SU-DHL-6 (cell line): Measurements from ENCODE around the gene TRIM10.

ENCODE experiments used
- H2AFZ ChIP-seq: fragments of 200-600 bp; sonication (generic); 2 replicates; pipeline ENCODE4 v1.6.1; 2014; ENCODE audit warnings: low read depth, mild to moderate bottlenecking, moderate library complexity, mixed read lengths, antibody characterized with exemption, low read length; ENCODE audit not compliant: severe bottlenecking
- H3F3A ChIP-seq: fragments of 200-600 bp; shearing (Covaris generic); 2 replicates; pipeline ENCODE4 v1.6.0; 2016; ENCODE audit warnings: antibody characterized with exemption, mild to moderate bottlenecking; ENCODE audit not compliant: insufficient read depth
- H3K27ac ChIP-seq: fragments of 200-600 bp; sonication (generic); 2 replicates; pipeline ENCODE4 v1.5.1; 2016; ENCODE audit warnings: low read depth, mild to moderate bottlenecking, low read length, moderate library complexity, mixed read lengths
- H3K27me3 ChIP-seq: fragments of 200-600 bp; sonication (generic), shearing (Covaris generic); 2 replicates; pipeline ENCODE4 v1.6.0; 2014; ENCODE audit warnings: mild to moderate bottlenecking, low read length
- H3K36me3 ChIP-seq: fragments of 200-600 bp; sonication (generic); 2 replicates; pipeline ENCODE4 v1.6.1; 2014; ENCODE audit warnings: mild to moderate bottlenecking, low read length, mixed read lengths
- H3K4me2 ChIP-seq: fragments of 300-600, 200-600 bp; shearing (Covaris generic), sonication (generic); 2 replicates; pipeline ENCODE4 v1.6.0; 2014; ENCODE audit warnings: low read length, low read depth, mild to moderate bottlenecking; ENCODE audit not compliant: poor library complexity, severe bottlenecking
- H3K4me3 ChIP-seq: fragments of 200-600 bp; sonication (generic); 2 replicates; pipeline ENCODE4 v1.5.1; 2014; ENCODE audit warnings: antibody characterized with exemption, low read length, mild to moderate bottlenecking, mixed read lengths; ENCODE audit not compliant: insufficient read depth, poor library complexity, severe bottlenecking
- H3K79me2 ChIP-seq: fragments of 200-600 bp; sonication (generic); 2 replicates; pipeline ENCODE4 v1.6.1; 2014; ENCODE audit warnings: mild to moderate bottlenecking, low read length, moderate library complexity; ENCODE audit not compliant: insufficient read depth
- H3K9ac ChIP-seq: fragments of 200-600 bp; sonication (generic); 2 replicates; pipeline ENCODE4 v1.7.0; 2014; ENCODE audit warnings: mild to moderate bottlenecking, low read length
- H3K9me2 ChIP-seq: fragments of 200-600 bp; sonication (generic); replicated peaks from 2 replicates; pipeline ENCODE4 v1.6.1; 2014; ENCODE audit warnings: low read length; ENCODE audit not compliant: insufficient read depth
- H3K9me3 ChIP-seq: fragments of 200-600 bp; sonication (generic); 2 replicates; pipeline ENCODE4 v1.6.1; 2014; ENCODE audit warnings: low read length, mixed read lengths; ENCODE audit not compliant: insufficient read depth
- H4K20me1 ChIP-seq: fragments of 200-600 bp; sonication (generic); 2 replicates; pipeline ENCODE4 v1.6.1; 2014; ENCODE audit warnings: low read depth, mild to moderate bottlenecking, antibody characterized with exemption, low read length, moderate library complexity, mixed read lengths
- EZH2phosphoT487 ChIP-seq: fragments of 200-600 bp; sonication (generic), shearing (Covaris generic); conservative IDR thresholded peaks from 2 replicates; pipeline ENCODE4 v1.6.1; 2018; ENCODE audit warnings: mild to moderate bottlenecking, antibody characterized with exemption, low read length, moderate library complexity, mixed read lengths
- TF ChIP-seq, protein P1 (sequence below): fragments of 200-600 bp; sonication (generic); IDR thresholded peaks from one replicate; pipeline ENCODE4 v1.5.1; 2017; ENCODE audit warnings: antibody characterized with exemption, mild to moderate bottlenecking, low read length, moderate library complexity; ENCODE audit not compliant: insufficient read depth, poor library complexity, severe bottlenecking

TRIM10 gene

GRCh38 chr6:30103872-30104179 is 57.2 kb downstream of the TRIM10 start:
- H4K20me1 ChIP-seq = no peaks in the 10 kb centered on the region
- no peaks in the 10 kb centered on the region for H3K79me2 ChIP-seq
- H3K9ac ChIP-seq = peak overlapping the region; percentile 29
- no peak overlapping the region for H3K27ac ChIP-seq
- H3K9me2 ChIP-seq = no peaks in the 10 kb centered on the region
- H2AFZ ChIP-seq = peak overlapping the region; percentile 83
- H3K9me3 ChIP-seq = no peaks in the 10 kb centered on the region
- no peaks in the 10 kb centered on the region for H3K36me3 ChIP-seq
- TF ChIP-seq, protein P1, sequence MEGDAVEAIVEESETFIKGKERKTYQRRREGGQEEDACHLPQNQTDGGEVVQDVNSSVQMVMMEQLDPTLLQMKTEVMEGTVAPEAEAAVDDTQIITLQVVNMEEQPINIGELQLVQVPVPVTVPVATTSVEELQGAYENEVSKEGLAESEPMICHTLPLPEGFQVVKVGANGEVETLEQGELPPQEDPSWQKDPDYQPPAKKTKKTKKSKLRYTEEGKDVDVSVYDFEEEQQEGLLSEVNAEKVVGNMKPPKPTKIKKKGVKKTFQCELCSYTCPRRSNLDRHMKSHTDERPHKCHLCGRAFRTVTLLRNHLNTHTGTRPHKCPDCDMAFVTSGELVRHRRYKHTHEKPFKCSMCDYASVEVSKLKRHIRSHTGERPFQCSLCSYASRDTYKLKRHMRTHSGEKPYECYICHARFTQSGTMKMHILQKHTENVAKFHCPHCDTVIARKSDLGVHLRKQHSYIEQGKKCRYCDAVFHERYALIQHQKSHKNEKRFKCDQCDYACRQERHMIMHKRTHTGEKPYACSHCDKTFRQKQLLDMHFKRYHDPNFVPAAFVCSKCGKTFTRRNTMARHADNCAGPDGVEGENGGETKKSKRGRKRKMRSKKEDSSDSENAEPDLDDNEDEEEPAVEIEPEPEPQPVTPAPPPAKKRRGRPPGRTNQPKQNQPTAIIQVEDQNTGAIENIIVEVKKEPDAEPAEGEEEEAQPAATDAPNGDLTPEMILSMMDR = no peak
- no peak for TF ChIP-seq EZH2phosphoT487
- H3K27me3 ChIP-seq = no peaks in the 10 kb centered on the region
- peak overlapping the region; percentile 67 for H3K4me2 ChIP-seq
- H3F3A ChIP-seq = peaks cover 5% of the 10 kb centered on the region
- H3K4me3 ChIP-seq = no peak overlapping the region

DNA sequence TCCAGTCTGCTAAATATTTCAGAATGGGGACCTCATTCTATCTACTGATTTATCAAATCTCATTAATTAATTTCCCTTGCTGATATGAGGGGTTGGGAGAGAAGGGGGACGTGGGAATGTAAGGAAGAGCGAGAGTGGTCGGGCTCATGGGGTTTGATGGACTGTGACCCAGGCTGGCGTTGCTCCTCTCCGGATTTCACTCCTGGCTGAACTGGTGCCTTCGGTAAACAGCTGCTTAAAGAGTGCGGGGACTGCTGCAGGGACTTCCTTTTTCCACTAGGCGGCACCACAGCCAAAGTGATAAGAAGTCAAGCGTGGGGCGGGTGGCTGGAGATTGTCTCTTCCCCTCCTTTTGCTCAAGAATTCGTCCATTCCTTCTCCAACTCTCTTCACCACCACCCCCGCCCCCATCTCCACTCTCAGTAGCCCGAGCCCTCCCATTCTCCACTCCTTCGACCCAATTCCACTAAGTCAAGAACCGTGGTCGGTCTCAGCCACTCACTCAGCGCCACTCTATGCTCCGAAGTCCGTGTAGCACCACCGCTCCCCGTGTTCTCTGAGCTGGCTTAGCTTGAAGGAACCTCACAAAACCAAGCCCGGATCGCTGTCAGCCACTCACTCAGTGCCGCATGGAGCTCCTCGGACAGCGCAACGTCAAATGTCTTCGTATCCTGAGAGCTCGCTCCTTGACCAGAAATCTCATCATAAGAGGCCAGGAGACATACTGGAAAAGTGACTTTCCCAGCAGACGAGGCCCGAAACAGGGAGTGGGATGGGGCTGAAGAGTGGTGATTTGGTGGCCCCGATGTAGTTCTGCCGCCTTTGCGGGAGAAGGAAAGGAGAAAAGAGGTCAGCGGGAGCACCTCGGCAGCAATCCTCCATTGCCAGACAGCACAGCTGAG is 57.8 kb downstream of the TRIM10 start:
- Histone ChIP-seq H3K79me2 (no peaks in the 10 kb centered on the region), H3F3A (peaks cover 5% of the 10 kb centered on the region), H3K4me2 (peak overlapping the region; percentile 67), H3K36me3 (no peaks in the 10 kb centered on the region), H3K9ac (peak overlapping the region; percentile 29), H3K9me3 (no peaks in the 10 kb centered on the region), H3K9me2 (no peaks in the 10 kb centered on the region), H2AFZ (peak overlapping the region; percentile 83), H4K20me1 (no peaks in the 10 kb centered on the region), H3K27ac (no peak overlapping the region), H3K27me3 (no peaks in the 10 kb centered on the region), H3K4me3 (peak overlapping the region; percentile 34)
- TF ChIP-seq, protein P1 = peak; percentile 99
- no peak for TF ChIP-seq EZH2phosphoT487

DNA sequence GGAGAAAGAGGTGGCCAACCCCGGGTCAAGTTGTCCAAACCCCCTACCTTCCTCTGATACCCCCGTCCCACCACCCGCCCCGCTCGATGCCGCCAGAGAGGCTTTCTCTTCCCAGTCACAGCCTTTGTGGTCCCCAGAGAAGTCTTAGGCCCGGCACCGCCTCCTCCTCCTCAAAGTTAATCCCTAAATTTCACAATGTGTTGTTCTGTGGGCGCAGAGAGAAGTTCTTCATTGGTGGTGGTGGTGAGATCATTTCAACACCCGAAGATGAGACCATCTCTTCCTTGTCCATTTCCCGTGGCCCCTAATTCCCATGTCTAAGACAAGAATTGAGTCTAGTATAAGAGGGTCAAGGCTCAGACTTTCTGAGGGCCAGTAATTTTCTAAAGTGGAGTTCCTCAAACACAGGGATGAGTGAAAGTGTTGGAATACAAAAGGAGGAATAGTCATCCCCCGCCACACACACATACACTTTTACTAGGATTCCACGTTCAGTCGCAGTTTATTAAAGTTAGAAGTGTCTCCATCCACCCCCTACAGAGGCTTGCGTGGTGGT is 58.5 kb downstream of the TRIM10 start:
- Histone ChIP-seq H3K9me3 (no peaks in the 10 kb centered on the region), H3K9ac (peak overlapping the region; percentile 46; the same call in 1 of the 2 replicates), H3K36me3 (no peaks in the 10 kb centered on the region), H3K27ac (no peak overlapping the region), H3K27me3 (no peaks in the 10 kb centered on the region), H3K79me2 (no peaks in the 10 kb centered on the region), H3K9me2 (no peaks in the 10 kb centered on the region), H3F3A (peaks cover 5% of the 10 kb centered on the region), H2AFZ (peak overlapping the region; percentile 83), H3K4me2 (peak overlapping the region; percentile 67), H4K20me1 (no peaks in the 10 kb centered on the region), H3K4me3 (peak overlapping the region; percentile 43)
- TF ChIP-seq, protein P1 = no peak
- TF ChIP-seq EZH2phosphoT487 = no peak
